Neural crest cell (in vitro differentiated cells): ENCODE measurements around the gene KIF15. TPM values are rescaled to one million over a fixed set of nuclear protein-coding genes. Genes with fewer than 3 reads are reported as not detected.

Experiments
- DNase-seq: peaks from one replicate; pipeline ENCODE4 v3.0.0; 2021; ENCODE audit warnings: low read depth, mixed read lengths, low spot score
- H3K27ac Mint-ChIP-seq: one replicate; pipeline ENCODE4 v1.8.0; 2021; ENCODE audit warnings: mild to moderate bottlenecking, mixed read lengths; ENCODE audit not compliant: unreplicated experiment
- H3K27me3 Mint-ChIP-seq: 2 replicates; pipeline ENCODE4 v1.8.0; 2021; ENCODE audit warnings: low read depth, mild to moderate bottlenecking, mixed read lengths
- H3K36me3 Mint-ChIP-seq: 2 replicates; pipeline ENCODE4 v1.8.0; 2021; ENCODE audit warnings: low read depth, mild to moderate bottlenecking, mixed read lengths
- H3K4me1 Mint-ChIP-seq: 2 replicates; pipeline ENCODE4 v1.8.0; 2021; ENCODE audit warnings: mixed read lengths
- H3K4me3 Mint-ChIP-seq: one replicate; pipeline ENCODE4 v1.8.0; 2021; ENCODE audit warnings: mild to moderate bottlenecking, mixed read lengths
- H3K9me3 Mint-ChIP-seq: 2 replicates; pipeline ENCODE4 v1.8.0; 2021; ENCODE audit warnings: mixed read lengths
- CTCF ChIP-seq: fragments of 200-600 bp; sonication (generic); conservative IDR thresholded peaks from 2 replicates; pipeline ENCODE4 v1.5.0; 2021; ENCODE audit warnings: antibody characterized with exemption, mild to moderate bottlenecking
- total RNA-seq: library from RNA; stranded (reverse); gene quantifications from 2 replicates; pipeline ENCODE4 v1.2.1, GENCODE V29; 2021

KIF15 gene
- total RNA-seq, 1 donor from 2014 or later = 51.3 TPM

- Mint-ChIP-seq H3K4me1 (peaks cover 33% of the 10 kb centered on the region), H3K27me3 (peaks cover under 1% of the 10 kb centered on the region), H3K27ac (no peak overlapping the region), H3K9me3 (no peaks in the 10 kb centered on the region), H3K36me3 (no peaks in the 10 kb centered on the region), H3K4me3 (no peak overlapping the region)
- TF ChIP-seq CTCF = no peak
- DNase-seq = no peak
Observed at GRCh38 chr3:44902628-44903027, 141.0 kb downstream of the KIF15 start.

Other genes starting within 250 kb of the KIF15 start
- 17.3 and 21.0 TPM in 2 replicates for gene ZKSCAN7, start 206.6 kb upstream of the KIF15 start, total RNA-seq
- gene ZNF660, start 176.8 kb upstream of the KIF15 start, total RNA-seq = 26.1 and 29.8 TPM in 2 replicates
- gene ZNF197, start 136.8 kb upstream of the KIF15 start, total RNA-seq = 47.4 and 48.4 TPM in 2 replicates
- gene ZNF35, start 113.1 kb upstream of the KIF15 start, total RNA-seq = 23.0 and 24.5 TPM in 2 replicates
- gene ZNF502, start 49.1 kb upstream of the KIF15 start, total RNA-seq = not detected in 2 replicates
- gene ZNF501, start 32.2 kb upstream of the KIF15 start, total RNA-seq = 5.3 and 6.2 TPM in 2 replicates
- 36.6 and 44.8 TPM in 2 replicates for gene KIAA1143, start 175 bp upstream of the KIF15 start, total RNA-seq
- gene TMEM42, start 100.1 kb downstream of the KIF15 start, total RNA-seq = 8.0 and 9.5 TPM in 2 replicates
- not detected in 2 replicates for gene TGM4, start 112.8 kb downstream of the KIF15 start, total RNA-seq
- 56.7 and 62.2 TPM in 2 replicates for gene ZDHHC3, start 214.4 kb downstream of the KIF15 start, total RNA-seq
- 50.7 and 55.6 TPM in 2 replicates for gene EXOSC7, start 214.4 kb downstream of the KIF15 start, total RNA-seq